Suprapubic skin (tissue), 3 donors: ENCODE results near the gene GDF2.

Source experiments
- CTCF ChIP-seq, 2 donors: fragments of 200-600 bp in 1 of 2; fragments of 450-650 bp in 1 of 2; sonication (generic) in 1 of 2; IDR thresholded peaks; one replicate each; pipeline ENCODE4 v1.5.1; 2016 to 2019; ENCODE audit warnings: antibody characterized with exemption in 2 of 2, mild to moderate bottlenecking in 1 of 2, moderate library complexity in 1 of 2
- EP300 ChIP-seq: sonication (generic); formaldehyde crosslinking; IDR thresholded peaks from one replicate; pipeline ENCODE4 v1.6.1; 2017; ENCODE audit warnings: antibody characterized with exemption
- POLR2A ChIP-seq, 2 donors: fragments of 450-650 bp; IDR thresholded peaks; one replicate each; pipeline ENCODE4 v1.6.1; 2017; ENCODE audit warnings: antibody characterized with exemption in 2 of 2, mild to moderate bottlenecking in 2 of 2, moderate library complexity in 2 of 2

- no peak for TF ChIP-seq POLR2A (IDR thresholded peaks at IDR 0.05)
- TF ChIP-seq EP300 = no peak
- TF ChIP-seq CTCF (IDR thresholded peaks at IDR 0.05) = no peak
These were observed 50.5 kb downstream of the GDF2 start for GRCh38 chr10:47372726-47373125.
